Stimulated activated naive CD8-positive, alpha-beta T cell treated with anti-CD3 and anti-CD28 coated beads, Interleukin-15, Interleukin-2, amounts not matched to agents 100 ng/mL and 50 ng/mL, for 24 hours (primary cell): Measurements from ENCODE around the gene PRM3.
A peak's percentile ranks its signal among the peaks of the same experiment; 100 is the strongest.
"Not testable (repeated sequence)": the region's sequence is repeated elsewhere in the genome, so short reads cannot be mapped to it uniquely, and the experiment has no call there.

Experiments used
- H3K27ac Mint-ChIP-seq: one replicate; pipeline ENCODE4 v1.8.0; 2021; ENCODE audit warnings: mild to moderate bottlenecking, mixed read lengths
- H3K27me3 Mint-ChIP-seq: one replicate; pipeline ENCODE4 v1.8.0; 2021; ENCODE audit warnings: mixed read lengths
- H3K36me3 Mint-ChIP-seq: one replicate; pipeline ENCODE4 v1.8.0; 2021; ENCODE audit warnings: low read depth, mixed read lengths
- H3K4me1 Mint-ChIP-seq: one replicate; pipeline ENCODE4 v1.8.0; 2021; ENCODE audit warnings: low read depth, mixed read lengths
- H3K4me3 Mint-ChIP-seq: one replicate; pipeline ENCODE4 v1.8.0; 2021; ENCODE audit warnings: mild to moderate bottlenecking, mixed read lengths
- H3K9me3 Mint-ChIP-seq: one replicate; pipeline ENCODE4 v1.8.0; 2021; ENCODE audit warnings: mixed read lengths

Gene PRM3

DNA sequence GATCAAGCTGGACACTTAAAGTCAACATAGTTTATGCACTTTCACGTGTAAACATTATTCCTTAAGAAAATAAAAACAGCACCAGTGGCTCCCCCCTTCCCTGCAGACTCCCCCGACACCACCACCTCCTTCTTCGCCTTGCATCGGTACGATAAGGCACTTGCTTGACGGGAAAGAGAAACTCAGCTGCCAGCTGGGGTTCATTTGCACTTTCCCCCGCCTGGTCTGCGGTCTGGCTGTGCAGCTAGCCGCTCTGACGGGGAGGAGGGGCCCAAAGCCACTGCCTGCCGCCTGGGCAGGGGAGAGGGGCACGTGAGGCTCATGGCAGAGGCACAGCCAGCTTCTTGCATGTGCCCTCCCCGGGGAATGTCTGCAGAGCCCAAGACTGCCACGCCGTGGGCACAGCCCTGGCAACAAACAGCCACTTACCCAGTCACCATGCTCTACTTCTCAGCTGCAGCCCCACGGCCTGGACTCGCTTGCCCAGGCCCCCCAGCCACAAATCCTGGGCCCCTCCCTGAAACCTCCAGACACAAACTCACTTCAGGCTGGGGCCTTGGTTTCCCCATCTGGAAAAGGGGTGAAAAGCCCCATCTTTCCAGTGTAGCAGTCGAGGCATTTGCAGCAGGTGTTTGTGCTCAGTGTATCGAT is 24.2 kb upstream of the PRM3 start:
- H3K4me1 Mint-ChIP-seq = peaks cover 49% of the 10 kb centered on the region
- H3K27ac Mint-ChIP-seq = peak overlapping the region; percentile 72
- peaks cover 3% of the 10 kb centered on the region for H3K27me3 Mint-ChIP-seq
- H3K9me3 Mint-ChIP-seq = no peaks in the 10 kb centered on the region
- H3K36me3 Mint-ChIP-seq = no peaks in the 10 kb centered on the region
- peak overlapping the region; percentile 17 for H3K4me3 Mint-ChIP-seq

DNA sequence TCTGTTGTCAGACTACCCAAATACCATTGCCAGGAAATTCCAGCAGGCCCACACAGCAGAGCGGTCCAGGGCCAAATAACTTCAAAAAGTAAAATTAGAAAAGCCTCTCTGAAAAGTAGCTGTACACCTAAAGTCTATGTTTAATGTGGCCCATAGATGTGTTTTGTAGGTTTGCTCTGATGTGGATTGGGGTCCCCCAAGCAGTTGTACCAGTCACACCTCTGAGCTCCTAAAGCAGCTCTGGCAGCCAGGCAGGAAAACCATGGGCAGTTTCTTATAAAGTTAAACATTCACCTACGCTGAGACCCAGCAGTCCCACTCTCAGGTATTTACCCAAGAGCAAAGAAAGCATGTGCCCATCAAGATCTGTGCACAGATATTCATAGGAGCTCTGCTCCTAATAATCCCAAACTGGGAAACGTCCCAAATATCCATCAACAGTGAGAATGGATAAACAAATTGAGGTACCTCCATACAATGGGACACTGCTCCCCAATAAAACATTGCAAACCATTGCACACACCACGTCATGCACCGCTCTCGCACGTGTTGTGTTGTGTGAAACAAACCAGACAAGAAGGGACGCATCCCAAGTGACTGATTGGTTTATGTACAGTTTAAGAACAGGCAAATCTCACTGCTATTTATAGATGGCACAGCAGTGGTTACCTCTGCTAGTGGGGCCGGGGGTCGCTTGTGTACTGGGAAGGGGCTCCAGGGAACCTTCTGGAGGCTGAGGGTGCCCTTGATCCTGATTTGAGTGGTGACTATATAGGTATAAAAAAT is 23.5 kb upstream of the PRM3 start:
- Mint-ChIP-seq H3K4me3 (peak overlapping the region; percentile 17), H3K36me3 (no peaks in the 10 kb centered on the region), H3K4me1 (peaks cover 49% of the 10 kb centered on the region), H3K9me3 (no peaks in the 10 kb centered on the region), H3K27ac (peak overlapping the region; percentile 72), H3K27me3 (peaks cover 3% of the 10 kb centered on the region)

DNA sequence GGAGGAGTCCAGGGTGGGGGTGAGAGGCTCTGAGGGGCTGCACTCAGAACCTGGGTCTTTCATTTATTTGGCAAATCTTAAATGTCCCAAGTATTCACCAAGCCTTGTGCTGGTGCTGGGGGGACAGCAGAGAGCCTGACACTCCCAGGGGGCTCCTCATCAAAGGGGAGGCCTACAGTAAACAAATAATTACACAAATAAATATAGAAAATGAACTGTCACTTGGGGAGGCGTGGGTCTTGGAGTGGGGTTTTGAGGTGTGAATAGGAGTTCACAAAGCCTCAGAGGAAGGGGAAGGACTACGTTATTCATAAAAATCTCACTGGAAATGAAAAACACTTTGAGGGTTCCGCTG is 22.9 kb upstream of the PRM3 start:
- H3K36me3 Mint-ChIP-seq = no peaks in the 10 kb centered on the region
- H3K27ac Mint-ChIP-seq = peak overlapping the region; percentile 31

DNA sequence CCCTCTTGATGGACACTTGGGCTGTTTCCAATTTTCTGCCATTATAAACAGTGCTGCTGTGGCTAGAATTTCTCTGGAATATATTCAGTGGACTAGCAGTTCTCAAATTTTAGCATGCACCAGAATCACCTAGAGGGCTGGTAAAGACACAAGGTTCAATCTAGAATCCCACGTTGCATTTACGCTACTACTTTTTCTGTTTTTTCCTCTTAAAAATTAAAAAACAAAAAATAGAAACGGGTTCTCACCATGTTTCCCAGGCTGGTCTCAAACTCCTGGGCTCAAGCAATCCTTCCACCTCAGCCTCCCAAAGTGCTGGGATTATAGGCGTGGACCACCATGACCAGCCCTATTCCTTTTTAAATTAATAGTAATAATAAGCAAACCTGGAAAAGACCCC is 22.2 kb upstream of the PRM3 start:
- Mint-ChIP-seq H3K36me3 (no peaks in the 10 kb centered on the region), H3K27ac (no peak overlapping the region), H3K27me3 (peaks cover 4% of the 10 kb centered on the region), H3K4me3 (no peak overlapping the region), H3K9me3 (no peaks in the 10 kb centered on the region), H3K4me1 (peaks cover 49% of the 10 kb centered on the region)

More for the DNA sequence above, 22.9 kb upstream of the PRM3 start:
- Mint-ChIP-seq H3K27me3 (peaks cover 3% of the 10 kb centered on the region), H3K4me3 (no peak overlapping the region), H3K9me3 (no peaks in the 10 kb centered on the region), H3K4me1 (peaks cover 49% of the 10 kb centered on the region)

DNA sequence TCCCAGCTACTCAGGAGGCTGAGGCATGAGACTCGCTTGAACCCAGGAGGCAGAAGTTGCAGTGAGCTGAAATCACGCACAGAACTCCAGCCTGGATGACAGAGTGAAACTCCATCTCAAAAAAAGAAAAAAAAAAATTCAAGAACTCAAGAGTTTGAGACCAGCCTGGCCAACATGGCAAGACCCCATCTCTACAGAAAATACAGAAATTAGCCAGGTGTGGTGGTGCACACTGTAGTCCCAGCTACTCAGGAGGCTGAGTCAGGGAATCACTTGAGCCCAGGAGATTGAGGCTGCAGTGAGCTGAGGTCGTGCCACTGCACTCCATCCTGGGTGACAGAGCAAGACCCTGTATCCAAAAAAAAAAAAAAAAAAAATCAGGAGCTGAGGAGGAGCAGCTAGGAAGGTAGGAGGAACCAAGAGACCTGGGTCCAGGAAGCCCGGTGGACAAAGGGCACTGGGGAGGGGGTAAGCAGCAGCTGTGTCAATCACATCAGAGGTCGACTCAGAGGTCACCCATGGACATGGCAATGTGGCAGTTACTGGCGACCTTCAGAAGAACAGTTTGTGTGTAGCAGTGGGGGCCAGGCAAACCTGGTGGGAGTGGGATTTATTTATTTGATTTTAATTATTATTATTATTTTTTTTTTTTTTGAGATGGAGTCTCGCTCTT is 18.8 kb upstream of the PRM3 start:
- H3K4me1 Mint-ChIP-seq = peaks cover 38% of the 10 kb centered on the region
- no peaks in the 10 kb centered on the region for H3K9me3 Mint-ChIP-seq
- H3K4me3 Mint-ChIP-seq = no peak overlapping the region
- peaks cover 15% of the 10 kb centered on the region for H3K27me3 Mint-ChIP-seq
- no peak overlapping the region for H3K27ac Mint-ChIP-seq
- no peaks in the 10 kb centered on the region for H3K36me3 Mint-ChIP-seq

DNA sequence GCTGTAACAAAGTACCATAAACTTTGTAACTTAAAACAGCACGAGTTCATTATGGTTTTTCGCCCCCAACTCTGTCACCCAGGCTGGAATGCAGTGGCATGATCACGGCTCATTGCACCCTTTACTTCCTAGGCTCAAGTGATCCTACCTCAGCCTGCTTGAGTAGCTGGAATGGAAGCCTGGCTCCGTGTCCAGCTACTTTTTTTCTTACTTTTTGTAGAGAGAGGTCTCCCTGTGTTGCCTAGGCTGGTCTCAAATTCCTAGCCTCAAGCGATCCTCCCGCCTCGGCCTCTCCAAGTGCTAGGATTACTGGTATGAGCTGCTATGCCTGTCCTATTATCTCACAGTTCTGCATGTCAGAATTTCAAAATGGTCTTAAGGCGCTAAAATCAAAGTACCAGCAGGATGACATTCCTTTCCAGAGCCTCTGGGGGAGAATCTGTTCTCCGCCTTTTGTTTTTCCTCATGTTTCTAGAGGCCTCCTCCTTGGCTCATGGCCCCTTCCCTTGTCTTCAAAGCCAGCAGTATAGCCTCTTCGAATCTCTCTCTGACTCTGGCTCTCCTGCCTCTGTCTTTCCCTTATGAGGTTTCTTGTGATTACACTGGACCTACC is 17.8 kb upstream of the PRM3 start:
- Mint-ChIP-seq H3K36me3 (no peaks in the 10 kb centered on the region), H3K27ac (no peak overlapping the region), H3K9me3 (no peaks in the 10 kb centered on the region), H3K4me1 (peaks cover 37% of the 10 kb centered on the region), H3K4me3 (no peak overlapping the region), H3K27me3 (peaks cover 15% of the 10 kb centered on the region)

DNA sequence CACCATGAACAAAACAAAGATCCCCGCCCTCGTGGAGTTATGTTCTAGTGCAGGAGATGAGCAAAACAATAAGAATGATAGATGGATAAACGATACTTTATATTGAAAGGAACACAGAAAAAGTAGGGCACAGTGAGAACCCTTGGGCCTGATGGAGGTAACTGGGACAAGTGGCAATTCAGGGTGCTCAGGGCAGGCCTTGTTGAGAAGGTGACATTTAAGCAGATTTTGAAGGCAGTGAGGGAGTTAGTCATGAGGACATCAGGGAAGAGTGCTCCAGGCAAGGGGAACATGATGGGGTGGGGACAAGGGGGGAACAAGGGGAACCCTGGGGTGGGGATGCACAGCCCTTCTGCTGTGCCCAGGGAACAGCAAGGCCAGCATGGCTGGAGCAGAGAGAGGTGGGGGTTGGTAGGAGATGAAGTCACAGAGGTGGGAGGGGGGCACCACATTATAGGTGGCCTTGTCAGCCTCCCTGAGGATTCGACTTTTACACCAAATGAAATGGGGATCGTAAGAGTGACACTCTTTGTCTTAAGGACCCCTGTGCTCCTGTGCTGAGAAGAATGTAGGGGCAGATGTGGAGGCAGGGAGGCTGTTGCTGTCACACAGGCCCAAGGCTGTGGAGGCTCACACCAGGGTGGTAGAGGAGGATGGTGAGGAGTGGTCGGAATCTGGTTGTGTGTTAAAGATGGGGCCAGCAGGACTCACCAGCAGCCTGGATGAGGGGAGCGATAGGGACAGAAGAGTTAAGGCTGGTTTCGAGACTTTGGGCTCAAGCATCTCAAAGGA is 16.9 kb upstream of the PRM3 start:
- H3K4me1 Mint-ChIP-seq = peaks cover 46% of the 10 kb centered on the region
- peak overlapping the region; percentile 24 for H3K27ac Mint-ChIP-seq

DNA sequence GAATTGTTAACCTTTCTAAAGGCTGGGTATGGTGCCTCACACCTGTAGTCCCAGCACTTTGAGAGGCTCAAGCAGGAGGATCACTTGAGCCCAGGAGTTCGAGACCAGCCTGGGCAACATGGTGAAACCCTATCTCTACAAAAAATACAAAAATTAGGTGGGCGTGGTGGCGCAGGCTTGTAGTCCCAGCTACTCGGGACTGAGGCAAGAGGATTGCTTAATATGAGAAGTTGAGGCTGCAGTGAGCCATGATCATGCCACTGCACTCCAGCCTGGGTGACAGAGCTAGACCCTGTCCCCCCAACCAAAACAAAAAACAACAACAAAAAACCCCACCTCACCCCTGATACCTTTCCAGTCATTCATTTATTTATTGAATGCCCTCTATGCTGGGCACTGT is 16.3 kb upstream of the PRM3 start:
- H3K9me3 Mint-ChIP-seq, H3K4me3 Mint-ChIP-seq, H3K36me3 Mint-ChIP-seq: not testable (repeated sequence)
- peaks cover 46% of the 10 kb centered on the region for H3K4me1 Mint-ChIP-seq
- peak overlapping the region; percentile 24 for H3K27ac Mint-ChIP-seq
- peaks cover 15% of the 10 kb centered on the region for H3K27me3 Mint-ChIP-seq

More for the DNA sequence above, 16.9 kb upstream of the PRM3 start:
- Mint-ChIP-seq H3K4me3 (no peak overlapping the region), H3K36me3 (peaks cover 4% of the 10 kb centered on the region), H3K9me3 (no peaks in the 10 kb centered on the region), H3K27me3 (peaks cover 15% of the 10 kb centered on the region)

DNA sequence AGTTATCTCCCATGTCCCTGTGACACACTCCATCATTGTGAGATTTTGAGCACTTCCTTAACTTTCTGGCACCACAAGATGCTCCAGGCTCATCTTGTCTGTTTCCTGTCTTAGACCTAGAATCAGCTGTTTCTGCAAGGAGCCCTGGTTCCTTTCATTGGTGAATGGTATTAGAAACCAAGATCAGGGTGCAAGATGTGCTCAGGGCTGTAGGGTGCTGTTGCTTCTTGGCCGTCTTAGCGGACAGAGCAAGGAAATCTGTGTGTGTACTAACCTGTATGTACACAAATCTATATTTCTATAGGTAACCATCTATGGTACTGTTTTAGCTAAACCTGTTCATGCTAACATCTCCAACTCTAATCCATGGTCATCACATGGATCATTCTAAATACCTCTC is 15.8 kb upstream of the PRM3 start:
- no peaks in the 10 kb centered on the region for H3K9me3 Mint-ChIP-seq
- H3K36me3 Mint-ChIP-seq = peaks cover 4% of the 10 kb centered on the region
- H3K4me3 Mint-ChIP-seq = no peak overlapping the region
- no peak overlapping the region for H3K27ac Mint-ChIP-seq
- peaks cover 43% of the 10 kb centered on the region for H3K4me1 Mint-ChIP-seq
- H3K27me3 Mint-ChIP-seq = peaks cover 15% of the 10 kb centered on the region

DNA sequence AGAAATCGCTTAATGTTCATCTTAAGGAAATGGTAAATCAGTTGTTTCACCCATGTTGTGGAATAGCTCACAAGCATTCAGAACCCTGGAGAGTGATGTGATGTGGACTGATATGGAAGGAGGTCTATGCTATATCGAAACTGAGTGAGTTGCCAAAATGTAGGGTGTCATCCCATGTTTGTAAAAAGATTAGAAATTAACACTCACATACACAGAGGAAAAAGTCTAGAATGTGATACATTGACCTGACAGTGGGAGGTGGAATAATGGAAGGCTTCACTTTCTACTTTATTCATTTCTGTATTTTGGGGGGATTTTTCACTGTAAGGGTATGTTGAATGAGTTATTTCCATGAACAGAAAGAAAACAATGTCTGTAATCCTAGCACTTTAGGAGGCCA is 12.4 kb upstream of the PRM3 start:
- peaks cover 12% of the 10 kb centered on the region for H3K27me3 Mint-ChIP-seq
- no peak overlapping the region for H3K4me3 Mint-ChIP-seq
- peak overlapping the region; percentile 81 for H3K27ac Mint-ChIP-seq
- H3K4me1 Mint-ChIP-seq = peaks cover 37% of the 10 kb centered on the region
- no peaks in the 10 kb centered on the region for H3K9me3 Mint-ChIP-seq
- peaks cover 4% of the 10 kb centered on the region for H3K36me3 Mint-ChIP-seq

DNA sequence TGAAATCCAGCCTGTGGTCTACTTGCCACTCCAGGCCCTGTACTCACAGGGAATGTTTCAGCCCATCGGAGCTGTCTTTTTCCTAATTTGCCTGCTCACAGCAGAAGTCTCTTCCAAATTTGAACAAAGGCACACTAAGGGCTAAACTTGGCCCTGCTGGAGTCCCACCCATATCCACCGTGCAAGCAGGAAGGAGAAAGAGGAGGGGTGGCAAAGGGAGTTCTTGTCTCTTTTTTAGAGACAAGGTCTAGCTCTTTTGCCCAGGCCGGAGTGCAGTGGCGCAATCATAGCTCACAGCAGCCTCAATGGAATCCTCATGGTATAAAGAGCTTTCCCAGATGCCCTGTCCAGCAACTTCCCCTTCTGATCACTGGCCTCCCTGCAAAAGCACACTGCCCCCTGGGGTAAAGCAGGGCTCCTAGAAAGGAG is 10.4 kb upstream of the PRM3 start:
- peaks cover 3% of the 10 kb centered on the region for H3K27me3 Mint-ChIP-seq
- no peaks in the 10 kb centered on the region for H3K9me3 Mint-ChIP-seq
- H3K4me3 Mint-ChIP-seq = no peak overlapping the region
- peaks cover 4% of the 10 kb centered on the region for H3K36me3 Mint-ChIP-seq
- no peak overlapping the region for H3K27ac Mint-ChIP-seq
- peaks cover 40% of the 10 kb centered on the region for H3K4me1 Mint-ChIP-seq

DNA sequence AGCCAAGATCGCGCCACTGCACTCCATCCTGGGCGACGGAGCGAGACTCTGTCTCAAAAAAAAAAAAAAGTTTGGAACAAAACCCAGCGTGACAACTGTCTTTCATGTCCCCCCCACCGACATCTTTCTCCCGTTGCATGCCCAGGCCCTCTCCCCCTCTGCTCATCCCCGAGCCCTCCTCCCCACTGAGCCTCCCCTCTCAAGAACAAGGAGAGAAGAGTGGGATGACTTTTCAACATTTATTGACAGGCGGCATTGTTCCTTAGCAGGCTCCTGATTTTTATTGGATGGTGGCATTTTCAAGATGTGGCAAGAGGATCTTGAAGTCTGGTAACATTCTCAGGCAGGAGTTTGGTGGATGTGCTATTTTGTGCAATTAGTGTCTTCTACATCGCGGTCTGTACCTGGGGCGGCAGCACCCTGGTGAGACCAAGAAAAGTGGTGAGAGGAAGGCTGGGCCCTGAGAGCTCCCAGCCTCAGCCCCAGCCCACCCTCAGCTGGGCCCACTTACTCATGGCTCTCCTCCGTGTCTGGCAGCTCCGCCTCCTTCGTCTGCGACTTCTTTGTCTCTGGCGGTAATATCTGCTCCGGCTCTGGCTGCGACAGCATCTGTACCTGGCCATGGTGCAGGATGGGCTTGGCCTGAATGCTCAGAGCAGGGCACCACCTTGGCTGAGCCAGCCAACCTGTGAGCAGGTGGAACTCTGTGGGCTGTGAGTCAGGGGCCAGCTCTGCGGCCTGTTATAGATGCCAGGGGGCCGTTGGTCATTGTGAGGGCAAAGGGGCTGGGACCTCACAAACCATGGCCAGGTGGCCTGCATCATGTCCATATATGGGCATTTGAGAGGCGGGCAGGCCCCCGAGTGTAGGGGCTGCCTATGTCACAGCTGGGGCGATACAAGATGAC is 7.4 kb upstream of the PRM3 start, which contains the start of gene PRM1:
PRM1 (minus strand) TSS at position 715 of the 907 bp plus-strand sequence; CDS start at position 623, 92 bp downstream.
- H3K9me3 Mint-ChIP-seq = no peaks in the 10 kb centered on the region
- H3K4me1 Mint-ChIP-seq = peaks cover 18% of the 10 kb centered on the region
- H3K36me3 Mint-ChIP-seq = peaks cover 3% of the 10 kb centered on the region
- H3K27ac Mint-ChIP-seq = no peak within 1 kb of the TSS
- no peak within 1 kb of the TSS for H3K4me3 Mint-ChIP-seq
- H3K27me3 Mint-ChIP-seq = no peaks in the 10 kb centered on the region

DNA sequence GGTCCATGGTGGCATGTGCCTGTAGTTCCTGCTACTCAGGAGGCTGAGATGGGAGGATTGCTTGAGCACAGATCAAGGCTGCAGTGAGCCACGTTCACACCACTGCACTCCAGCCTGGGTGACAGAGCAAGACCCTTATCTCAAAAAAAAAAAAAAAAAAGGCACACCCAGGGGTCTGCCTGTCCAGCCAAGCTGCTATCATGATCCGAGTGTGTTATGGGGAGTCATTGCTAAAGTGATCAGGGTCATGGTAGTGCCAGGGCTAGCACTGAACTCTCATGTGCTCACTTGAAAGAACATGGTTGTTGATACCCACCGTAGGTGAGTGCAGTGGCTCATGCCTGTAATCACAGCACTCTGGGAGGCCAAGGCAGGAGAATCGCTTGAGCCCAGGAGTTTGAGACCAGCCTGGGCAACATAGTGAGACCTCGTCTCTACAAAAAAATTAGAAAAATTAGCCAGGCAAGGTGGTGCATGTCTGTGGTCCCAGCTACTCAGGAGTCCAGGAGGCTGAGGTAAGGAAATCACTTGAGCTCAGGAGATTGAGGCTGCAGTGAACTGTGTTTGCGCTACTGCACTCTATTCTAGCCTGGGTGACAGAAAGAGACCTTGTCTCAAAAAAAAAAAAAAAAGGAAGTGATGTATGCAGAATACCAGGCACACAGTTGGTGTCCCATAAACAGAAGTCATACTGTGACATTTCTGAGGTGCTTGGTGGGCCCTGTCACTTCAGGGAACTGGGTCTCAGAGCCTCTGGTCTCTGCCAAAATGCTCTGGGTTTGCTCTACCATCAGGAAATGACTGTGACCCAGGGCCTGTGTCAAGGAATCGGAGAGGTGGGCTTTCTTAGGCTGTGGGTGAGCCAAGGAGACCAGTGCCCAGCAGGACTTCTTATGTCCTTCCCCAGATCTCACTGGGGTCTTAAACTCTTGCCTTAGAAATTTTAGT is 5.5 kb upstream of the PRM3 start:
- Mint-ChIP-seq H3K36me3 (no peaks in the 10 kb centered on the region), H3K4me1 (peaks cover 6% of the 10 kb centered on the region), H3K27ac (no peak overlapping the region), H3K9me3 (no peaks in the 10 kb centered on the region), H3K4me3 (no peak overlapping the region), H3K27me3 (no peaks in the 10 kb centered on the region)
